Ishikawa (cell line): ENCODE measurements around the gene SESTD1.

Source experiments
- CEBPB ChIP-seq: IDR thresholded peaks from 2 replicates; pipeline ENCODE4 v1.6.1; 2012
- CREB1 ChIP-seq: IDR thresholded peaks from 2 replicates; pipeline ENCODE4 v1.6.1; 2012; ENCODE audit warnings: low read depth
- EGR1 ChIP-seq: IDR thresholded peaks from 2 replicates; pipeline ENCODE4 v1.6.1; 2012
- EP300 ChIP-seq: IDR thresholded peaks from 2 replicates; pipeline ENCODE4 v1.6.1; 2012; ENCODE audit warnings: borderline replicate concordance
- FOXM1 ChIP-seq: IDR thresholded peaks from 2 replicates; pipeline ENCODE4 v1.6.1; 2012; ENCODE audit warnings: low read depth, borderline replicate concordance
- NFIC ChIP-seq: IDR thresholded peaks from 2 replicates; pipeline ENCODE4 v1.6.1; 2012
- RAD21 ChIP-seq: IDR thresholded peaks from 2 replicates; pipeline ENCODE4 v1.6.1; 2012; ENCODE audit warnings: low read depth
- TAF1 ChIP-seq: IDR thresholded peaks from 2 replicates; pipeline ENCODE4 v1.6.1; 2012; ENCODE audit warnings: low read depth, mild to moderate bottlenecking
- TCF12 ChIP-seq: IDR thresholded peaks from 2 replicates; pipeline ENCODE4 v1.6.1; 2012; ENCODE audit warnings: low read depth
- TEAD4 ChIP-seq: IDR thresholded peaks from 2 replicates; pipeline ENCODE4 v1.6.1; 2012
- YY1 ChIP-seq: IDR thresholded peaks from 2 replicates; pipeline ENCODE4 v1.6.1; 2012; ENCODE audit warnings: low read depth
- ZBTB7A ChIP-seq: IDR thresholded peaks from 2 replicates; pipeline ENCODE4 v1.6.1; 2012; ENCODE audit warnings: low read depth
- TF ChIP-seq, protein P1 (sequence below): IDR thresholded peaks from 2 replicates; pipeline ENCODE4 v1.6.1; 2012; ENCODE audit warnings: low read depth, mild to moderate bottlenecking
- TF ChIP-seq, protein P2 (sequence below): IDR thresholded peaks from 2 replicates; pipeline ENCODE4 v1.6.1; 2012
- TF ChIP-seq, protein P3 (sequence below): IDR thresholded peaks from 2 replicates; pipeline ENCODE4 v1.6.1; 2012

The SESTD1 gene

DNA sequence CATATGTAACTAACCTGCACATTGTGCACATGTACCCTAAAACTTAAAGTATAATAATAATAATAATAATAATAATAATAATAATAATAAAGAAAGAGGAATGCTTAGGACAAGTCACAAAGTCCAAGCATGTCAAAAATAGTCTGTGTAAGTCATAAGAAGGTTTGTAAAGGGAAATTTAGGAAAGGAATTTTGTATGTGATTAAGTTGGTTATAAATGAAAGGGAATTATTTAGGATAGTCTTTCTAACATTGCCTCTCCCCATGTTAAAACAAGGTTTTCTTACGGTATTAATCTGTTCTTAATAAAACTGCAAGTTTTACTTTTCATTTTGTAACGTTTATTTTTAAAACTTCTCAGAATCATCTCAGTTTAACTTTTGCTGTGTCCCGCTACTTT lies 62.8 kb downstream of the SESTD1 start:
- no peak for TF ChIP-seq EP300
- TF ChIP-seq TCF12, result no peak
- TF ChIP-seq, protein P1, sequence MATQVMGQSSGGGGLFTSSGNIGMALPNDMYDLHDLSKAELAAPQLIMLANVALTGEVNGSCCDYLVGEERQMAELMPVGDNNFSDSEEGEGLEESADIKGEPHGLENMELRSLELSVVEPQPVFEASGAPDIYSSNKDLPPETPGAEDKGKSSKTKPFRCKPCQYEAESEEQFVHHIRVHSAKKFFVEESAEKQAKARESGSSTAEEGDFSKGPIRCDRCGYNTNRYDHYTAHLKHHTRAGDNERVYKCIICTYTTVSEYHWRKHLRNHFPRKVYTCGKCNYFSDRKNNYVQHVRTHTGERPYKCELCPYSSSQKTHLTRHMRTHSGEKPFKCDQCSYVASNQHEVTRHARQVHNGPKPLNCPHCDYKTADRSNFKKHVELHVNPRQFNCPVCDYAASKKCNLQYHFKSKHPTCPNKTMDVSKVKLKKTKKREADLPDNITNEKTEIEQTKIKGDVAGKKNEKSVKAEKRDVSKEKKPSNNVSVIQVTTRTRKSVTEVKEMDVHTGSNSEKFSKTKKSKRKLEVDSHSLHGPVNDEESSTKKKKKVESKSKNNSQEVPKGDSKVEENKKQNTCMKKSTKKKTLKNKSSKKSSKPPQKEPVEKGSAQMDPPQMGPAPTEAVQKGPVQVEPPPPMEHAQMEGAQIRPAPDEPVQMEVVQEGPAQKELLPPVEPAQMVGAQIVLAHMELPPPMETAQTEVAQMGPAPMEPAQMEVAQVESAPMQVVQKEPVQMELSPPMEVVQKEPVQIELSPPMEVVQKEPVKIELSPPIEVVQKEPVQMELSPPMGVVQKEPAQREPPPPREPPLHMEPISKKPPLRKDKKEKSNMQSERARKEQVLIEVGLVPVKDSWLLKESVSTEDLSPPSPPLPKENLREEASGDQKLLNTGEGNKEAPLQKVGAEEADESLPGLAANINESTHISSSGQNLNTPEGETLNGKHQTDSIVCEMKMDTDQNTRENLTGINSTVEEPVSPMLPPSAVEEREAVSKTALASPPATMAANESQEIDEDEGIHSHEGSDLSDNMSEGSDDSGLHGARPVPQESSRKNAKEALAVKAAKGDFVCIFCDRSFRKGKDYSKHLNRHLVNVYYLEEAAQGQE, result no peak
- no peak for TF ChIP-seq ZBTB7A
- no peak for TF ChIP-seq NFIC
- TF ChIP-seq TEAD4, result no peak
- TF ChIP-seq YY1, result no peak
- no peak for TF ChIP-seq TAF1
- TF ChIP-seq, protein P2, sequence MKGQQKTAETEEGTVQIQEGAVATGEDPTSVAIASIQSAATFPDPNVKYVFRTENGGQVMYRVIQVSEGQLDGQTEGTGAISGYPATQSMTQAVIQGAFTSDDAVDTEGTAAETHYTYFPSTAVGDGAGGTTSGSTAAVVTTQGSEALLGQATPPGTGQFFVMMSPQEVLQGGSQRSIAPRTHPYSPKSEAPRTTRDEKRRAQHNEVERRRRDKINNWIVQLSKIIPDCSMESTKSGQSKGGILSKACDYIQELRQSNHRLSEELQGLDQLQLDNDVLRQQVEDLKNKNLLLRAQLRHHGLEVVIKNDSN, result no peak
- no peak for TF ChIP-seq CREB1
- TF ChIP-seq, protein P3, sequence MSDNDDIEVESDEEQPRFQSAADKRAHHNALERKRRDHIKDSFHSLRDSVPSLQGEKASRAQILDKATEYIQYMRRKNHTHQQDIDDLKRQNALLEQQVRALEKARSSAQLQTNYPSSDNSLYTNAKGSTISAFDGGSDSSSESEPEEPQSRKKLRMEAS, result no peak
- no peak for TF ChIP-seq CEBPB
- TF ChIP-seq EGR1, result no peak
- no peak for TF ChIP-seq RAD21

DNA sequence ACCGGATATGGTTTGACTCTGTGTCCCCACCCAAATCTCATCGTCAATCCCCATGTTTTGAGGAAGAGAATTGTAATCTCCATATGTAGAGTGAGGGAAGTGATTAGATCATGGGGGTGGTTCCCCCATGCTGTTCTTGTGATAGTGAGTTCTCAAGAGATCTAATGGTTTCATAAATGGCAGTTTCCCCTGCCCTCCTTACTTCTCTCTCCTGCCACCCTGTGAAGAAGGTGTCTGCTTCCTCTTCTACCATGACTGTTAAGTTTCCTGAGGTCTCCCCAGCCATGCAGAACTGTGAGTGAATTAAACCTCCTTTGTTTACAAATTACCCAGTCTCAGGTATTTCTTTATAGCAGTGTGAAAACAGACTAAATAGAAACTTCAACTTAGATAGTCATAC lies 69.5 kb downstream of the SESTD1 start:
- TF ChIP-seq, protein P2, result no peak
- TF ChIP-seq NFIC (no peak), TAF1 (no peak), RAD21 (no peak), FOXM1 (no peak), CEBPB (no peak), TCF12 (no peak), TEAD4 (no peak), EGR1 (no peak), CREB1 (no peak), EP300 (no peak), ZBTB7A (no peak), YY1 (no peak)
- TF ChIP-seq, protein P1, result no peak
- TF ChIP-seq, protein P3, result no peak

DNA sequence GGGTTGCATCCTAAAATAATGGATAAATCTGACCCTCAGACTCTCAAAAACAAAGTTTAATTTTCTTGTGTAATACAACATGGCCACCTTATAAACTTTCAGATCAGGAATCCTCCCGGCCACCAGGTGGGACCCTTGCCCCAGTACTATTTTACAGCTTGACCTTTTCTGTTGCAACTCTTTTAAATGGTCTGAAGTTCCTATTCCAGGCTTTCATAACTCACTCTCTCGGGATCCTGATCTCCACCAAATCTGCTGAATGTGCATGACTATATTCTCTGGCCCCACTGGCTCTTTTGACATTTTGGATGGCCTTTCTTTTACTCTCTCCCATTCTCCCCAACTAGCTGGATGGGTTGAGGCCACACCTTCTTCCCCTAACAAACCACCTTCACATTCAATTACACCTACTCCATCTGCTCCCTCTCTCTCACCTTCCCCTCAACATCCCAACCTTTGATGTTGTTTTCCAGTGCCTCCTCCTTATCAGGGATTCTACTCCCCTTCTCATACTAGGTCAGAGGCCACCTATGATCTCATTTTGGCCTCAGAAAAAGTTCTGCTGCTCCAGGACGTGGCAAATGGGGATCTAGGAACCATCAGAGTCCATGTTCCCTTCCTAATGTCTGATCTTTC lies 70.8 kb downstream of the SESTD1 start:
- TF ChIP-seq TAF1, result no peak

DNA sequence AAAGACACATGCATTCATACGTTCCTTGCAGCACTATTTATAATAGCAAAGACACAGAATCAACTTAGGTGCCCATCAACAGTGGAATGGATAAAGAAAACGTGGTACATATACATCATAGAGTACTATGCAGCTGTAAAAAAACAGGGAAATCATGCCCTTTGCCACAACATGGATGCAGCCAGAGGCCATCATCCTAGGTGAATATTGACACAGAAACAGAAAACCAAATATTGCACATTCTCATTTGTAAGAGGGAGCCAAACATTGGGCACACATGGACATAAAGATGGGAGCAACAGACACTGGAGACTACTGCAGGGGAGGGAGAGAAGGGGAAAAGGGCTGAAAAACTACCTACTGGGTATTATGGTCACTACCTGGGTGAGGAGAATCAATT lies 73.5 kb downstream of the SESTD1 start:
- no peak for TF ChIP-seq ZBTB7A
- no peak for TF ChIP-seq CREB1
- no peak for TF ChIP-seq EP300
- TF ChIP-seq RAD21, result no peak
- TF ChIP-seq EGR1, result no peak
- TF ChIP-seq, protein P2, result no peak
- TF ChIP-seq YY1, result no peak
- no peak for TF ChIP-seq TAF1
- no peak for TF ChIP-seq NFIC
- no peak for TF ChIP-seq TEAD4
- TF ChIP-seq FOXM1, result no peak
- no peak for TF ChIP-seq CEBPB
- TF ChIP-seq, protein P3, result no peak
- TF ChIP-seq, protein P1, result no peak
